ENCODE results near the gene CTAGE1.

The CTAGE1 gene

GRCh38 chr18:22385718-22386117 is 32.0 kb downstream of the CTAGE1 start:
- Histone ChIP-seq H3K4me3 (ENCODE audit: low read depth, low read length) (no peak overlapping the region), H3K27me3 (ENCODE audit: insufficient read depth, low read depth, severe bottlenecking) (peaks cover 66% of the 10 kb centered on the region), H3K36me3 (no peaks in the 10 kb centered on the region), H3K27ac (no peak overlapping the region), H3K9me3 (ENCODE audit: severe bottlenecking) (no peaks in the 10 kb centered on the region)
- DNase-seq: no peak
- no peak for TF ChIP-seq CTCF (IDR thresholded peaks at IDR 0.05; ENCODE audit: low read depth, low read length)

- Histone ChIP-seq H3K27ac (no peak overlapping the region), H3K4me3 (ENCODE audit: low read depth, low read length) (no peak overlapping the region), H3K36me3 (no peaks in the 10 kb centered on the region), H3K9me3 (ENCODE audit: severe bottlenecking) (no peaks in the 10 kb centered on the region), H3K27me3 (ENCODE audit: insufficient read depth, low read depth, severe bottlenecking) (peaks cover 53% of the 10 kb centered on the region)
- peak; percentile 48; the same call in 1 of the 2 replicates for TF ChIP-seq CTCF (IDR thresholded peaks at IDR 0.05; ENCODE audit: low read depth, low read length)
- peak; percentile 5 for DNase-seq
Measured at GRCh38 chr18:22378672-22379282, 38.9 kb downstream of the CTAGE1 start.

DNA sequence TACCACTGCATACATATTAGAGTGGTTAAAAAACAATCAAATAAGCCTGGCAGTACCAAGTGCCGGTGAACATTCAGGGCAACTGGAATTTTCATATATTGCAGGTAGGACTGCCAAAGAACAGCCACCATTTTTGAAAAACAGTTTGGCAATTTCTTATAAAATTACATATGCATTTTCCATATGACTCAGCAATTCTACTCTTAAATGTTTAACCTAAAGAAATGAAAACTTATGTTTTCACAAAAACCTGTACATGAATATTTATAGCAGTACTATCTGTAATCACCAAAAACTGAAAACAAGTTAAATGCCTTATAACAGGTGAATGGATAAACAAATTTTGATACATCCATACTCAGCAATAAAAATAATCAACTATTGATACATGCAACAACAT is 39.9 kb downstream of the CTAGE1 start:
- TF ChIP-seq CTCF (IDR thresholded peaks at IDR 0.05; ENCODE audit: low read depth, low read length): no peak
- peaks cover 53% of the 10 kb centered on the region for H3K27me3 ChIP-seq (ENCODE audit: insufficient read depth, low read depth, severe bottlenecking)

GRCh38 chr18:22370414-22370813 is 47.3 kb downstream of the CTAGE1 start:
- no peaks in the 10 kb centered on the region for H3K36me3 ChIP-seq
- H3K4me3 ChIP-seq (ENCODE audit: low read depth, low read length): no peak overlapping the region
- H3K9me3 ChIP-seq (ENCODE audit: severe bottlenecking): no peaks in the 10 kb centered on the region
- TF ChIP-seq CTCF (IDR thresholded peaks at IDR 0.05; ENCODE audit: low read depth, low read length): no peak
- H3K27me3 ChIP-seq (ENCODE audit: insufficient read depth, low read depth, severe bottlenecking): peaks cover 59% of the 10 kb centered on the region
- H3K27ac ChIP-seq: no peak overlapping the region
- DNase-seq: no peak

More for the DNA sequence above, 39.9 kb downstream of the CTAGE1 start:
- Histone ChIP-seq H3K9me3 (ENCODE audit: severe bottlenecking) (no peaks in the 10 kb centered on the region), H3K27ac (no peak overlapping the region), H3K36me3 (no peaks in the 10 kb centered on the region), H3K4me3 (ENCODE audit: low read depth, low read length) (no peak overlapping the region)
- no peak for DNase-seq

DNA sequence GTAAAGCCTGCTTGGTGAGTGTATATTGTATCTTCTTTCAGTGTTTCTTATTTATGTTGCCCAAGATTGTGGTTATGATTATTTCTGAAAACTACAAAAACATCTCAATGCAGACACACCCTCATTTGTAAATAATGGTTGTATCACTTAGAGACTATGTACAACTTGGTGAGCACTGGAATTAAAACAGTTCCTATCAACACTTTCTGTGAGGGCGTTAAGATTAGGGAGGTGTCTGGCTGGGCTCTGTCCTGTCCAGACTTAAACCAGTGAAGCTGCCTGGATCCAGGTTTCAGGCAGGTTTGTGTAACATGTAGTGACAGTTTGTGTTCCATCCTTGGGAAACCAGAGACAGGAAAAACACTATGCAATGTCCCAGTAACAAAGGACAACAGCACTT is 49.7 kb downstream of the CTAGE1 start:
- DNase-seq: no peak
- no peaks in the 10 kb centered on the region for H3K36me3 ChIP-seq
- H3K27me3 ChIP-seq (ENCODE audit: insufficient read depth, low read depth, severe bottlenecking): peaks cover 57% of the 10 kb centered on the region
- TF ChIP-seq CTCF (IDR thresholded peaks at IDR 0.05; ENCODE audit: low read depth, low read length): no peak
- no peaks in the 10 kb centered on the region for H3K9me3 ChIP-seq (ENCODE audit: severe bottlenecking)
- H3K4me3 ChIP-seq (ENCODE audit: low read depth, low read length): no peak overlapping the region
- H3K27ac ChIP-seq: no peak overlapping the region

DNA sequence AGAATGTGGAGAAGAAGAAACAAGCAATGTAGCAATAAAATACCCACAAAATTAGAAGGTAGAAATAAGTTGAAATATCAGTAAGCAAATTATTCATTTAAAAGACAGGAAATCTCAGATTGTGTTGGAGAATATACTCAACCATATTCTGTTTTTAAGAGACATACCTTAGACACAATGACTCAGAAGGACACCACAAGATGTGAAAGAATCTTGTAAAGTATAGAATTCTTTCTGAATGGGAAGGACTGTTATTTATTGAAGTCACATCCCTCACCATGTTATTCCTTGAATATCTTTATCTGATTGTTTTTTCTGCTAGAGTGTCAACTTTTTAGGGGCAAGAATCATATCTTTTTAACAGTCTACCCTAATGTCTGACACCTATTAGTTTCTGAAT is 50.4 kb downstream of the CTAGE1 start:
- TF ChIP-seq CTCF (IDR thresholded peaks at IDR 0.05; ENCODE audit: low read depth, low read length): no peak
- no peak overlapping the region for H3K4me3 ChIP-seq (ENCODE audit: low read depth, low read length)
- no peak for DNase-seq
- no peaks in the 10 kb centered on the region for H3K9me3 ChIP-seq (ENCODE audit: severe bottlenecking)
- H3K36me3 ChIP-seq: no peaks in the 10 kb centered on the region
- H3K27me3 ChIP-seq (ENCODE audit: insufficient read depth, low read depth, severe bottlenecking): peaks cover 57% of the 10 kb centered on the region
- no peak overlapping the region for H3K27ac ChIP-seq
